Activated CD4-positive, alpha-beta T cell treated with anti-CD3 and anti-CD28 coated beads, Interleukin-2, amount 50 U/mL, for 1 hour (primary cell): ENCODE measurements around the gene EZR.
A peak's percentile ranks its signal among the peaks of the same experiment; 100 is the strongest.

Experiments used
- DNase-seq: peaks from one replicate; pipeline ENCODE4 v3.0.0-alpha.2; 2020

The EZR gene

DNA sequence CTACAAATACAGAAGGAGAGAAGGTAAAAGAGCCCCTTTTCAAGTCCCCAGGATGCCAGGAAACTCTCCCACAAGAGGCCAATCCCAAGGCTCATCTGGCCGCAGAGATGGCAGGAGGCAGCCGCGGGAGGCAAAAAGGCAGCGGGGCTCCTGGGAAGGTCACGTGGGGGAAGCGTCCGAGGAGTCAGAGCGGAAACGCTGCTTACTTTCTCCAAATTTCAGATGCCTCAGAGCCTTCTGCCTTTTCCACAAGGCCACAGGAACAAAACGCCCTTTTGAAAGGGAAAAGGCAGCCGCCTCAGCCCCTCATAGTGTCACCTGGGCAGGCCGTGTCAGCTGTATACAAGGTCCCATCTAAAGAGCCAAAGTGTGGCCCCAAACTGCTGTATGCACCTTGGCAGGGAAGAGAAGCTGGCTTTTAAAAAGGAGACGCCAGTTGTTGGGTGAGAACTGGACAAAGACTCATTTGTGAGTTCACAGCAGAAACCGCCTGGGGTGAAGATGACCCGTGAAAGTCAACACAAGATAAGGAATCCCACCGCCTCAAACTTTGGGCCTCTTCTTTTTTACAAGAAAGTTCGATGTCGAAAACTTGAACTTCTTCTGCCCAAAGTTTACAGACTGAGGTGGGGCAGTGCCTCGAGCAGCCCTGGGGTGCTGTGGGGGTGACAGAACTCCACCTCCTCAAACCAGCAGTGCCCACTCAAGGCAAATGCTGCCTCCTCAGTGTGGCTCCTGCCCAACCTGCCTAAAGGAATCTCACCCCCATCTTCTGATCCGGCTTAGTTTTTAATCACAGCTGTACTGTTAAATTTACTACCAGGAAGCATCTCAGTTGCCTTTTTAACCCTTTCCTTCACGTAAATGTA, 45.4 kb downstream of the EZR start:
- DNase-seq: no peak

DNA sequence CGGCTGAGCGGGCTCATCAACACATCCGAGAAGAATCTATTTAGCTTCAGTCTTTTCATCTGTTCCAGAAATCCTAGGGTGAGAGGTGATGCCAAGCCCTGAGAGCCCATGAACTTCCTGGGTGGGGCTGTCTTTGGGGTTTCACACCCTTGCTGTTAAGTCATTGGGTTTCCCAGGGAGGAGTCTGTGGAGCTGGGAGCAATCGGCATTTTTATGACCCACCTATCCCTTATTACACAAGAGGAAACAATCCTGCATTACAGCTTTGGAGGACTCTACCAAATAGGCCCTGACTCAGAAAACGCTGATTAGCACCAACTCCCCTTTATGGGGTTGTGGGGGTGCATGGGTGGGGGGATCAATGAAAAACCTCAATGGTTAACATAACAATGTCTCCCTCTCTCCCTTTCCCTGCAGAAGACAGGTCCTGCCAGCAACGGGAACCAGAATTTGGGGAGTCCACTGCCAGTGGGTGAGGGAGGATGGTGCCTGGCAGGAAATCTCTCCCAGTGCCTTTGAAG, 46.3 kb downstream of the EZR start:
- no peak for DNase-seq

DNA sequence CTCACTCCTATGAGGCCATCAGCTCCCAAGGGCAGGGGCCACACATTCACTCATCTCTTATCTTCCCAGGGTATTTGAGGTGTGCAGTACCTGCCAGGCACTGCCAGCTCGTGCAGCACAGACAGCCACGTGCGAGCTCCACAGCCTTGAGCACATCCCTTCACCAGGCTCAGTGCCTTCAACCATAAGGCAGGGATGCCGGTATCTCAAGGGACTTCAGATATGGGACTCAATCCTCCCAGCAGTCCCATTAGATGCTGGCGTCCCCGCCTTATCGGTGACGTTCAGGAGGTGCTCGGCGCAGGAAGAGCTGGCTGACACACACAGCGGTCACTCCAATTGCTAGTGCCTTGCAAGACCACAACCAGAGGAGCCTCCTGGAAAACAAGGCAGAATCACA, 47.0 kb downstream of the EZR start:
- DNase-seq: no peak

DNA sequence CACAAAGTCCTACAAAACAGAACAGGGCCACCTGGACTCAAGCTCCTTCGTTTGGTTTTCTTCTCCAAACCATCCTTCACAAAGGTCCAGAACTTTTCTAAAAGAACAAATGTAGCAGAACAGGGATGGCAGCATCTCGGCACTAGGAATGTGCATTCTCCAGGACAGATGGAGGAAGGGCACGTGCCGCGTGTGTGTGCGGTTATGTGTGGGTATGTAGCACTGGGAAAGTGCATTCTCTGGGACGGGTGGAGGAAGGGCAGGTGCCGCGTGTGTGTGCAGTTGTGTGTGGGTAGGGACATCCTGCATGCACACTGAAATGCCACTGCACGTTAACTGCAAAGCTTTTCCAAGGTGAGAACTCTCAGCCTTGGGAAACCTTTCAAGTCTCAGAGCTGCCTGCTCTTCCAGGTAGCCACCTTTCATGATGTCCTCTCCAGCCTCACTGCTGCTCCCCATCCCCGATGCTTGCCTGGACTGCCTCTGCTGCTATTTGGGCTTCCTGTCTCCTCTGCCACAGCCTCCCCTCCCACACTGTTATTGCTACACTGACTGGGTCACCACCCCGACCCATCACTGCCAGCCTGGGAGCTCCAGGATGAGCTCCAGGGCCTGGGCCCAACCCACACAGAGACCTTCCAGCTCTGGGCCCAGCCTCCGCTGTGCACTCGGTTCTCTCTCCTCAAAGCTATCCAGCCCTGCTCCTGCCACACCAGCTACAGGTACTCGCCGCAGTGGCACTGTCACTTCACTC, 47.6 kb downstream of the EZR start:
- no peak for DNase-seq

DNA sequence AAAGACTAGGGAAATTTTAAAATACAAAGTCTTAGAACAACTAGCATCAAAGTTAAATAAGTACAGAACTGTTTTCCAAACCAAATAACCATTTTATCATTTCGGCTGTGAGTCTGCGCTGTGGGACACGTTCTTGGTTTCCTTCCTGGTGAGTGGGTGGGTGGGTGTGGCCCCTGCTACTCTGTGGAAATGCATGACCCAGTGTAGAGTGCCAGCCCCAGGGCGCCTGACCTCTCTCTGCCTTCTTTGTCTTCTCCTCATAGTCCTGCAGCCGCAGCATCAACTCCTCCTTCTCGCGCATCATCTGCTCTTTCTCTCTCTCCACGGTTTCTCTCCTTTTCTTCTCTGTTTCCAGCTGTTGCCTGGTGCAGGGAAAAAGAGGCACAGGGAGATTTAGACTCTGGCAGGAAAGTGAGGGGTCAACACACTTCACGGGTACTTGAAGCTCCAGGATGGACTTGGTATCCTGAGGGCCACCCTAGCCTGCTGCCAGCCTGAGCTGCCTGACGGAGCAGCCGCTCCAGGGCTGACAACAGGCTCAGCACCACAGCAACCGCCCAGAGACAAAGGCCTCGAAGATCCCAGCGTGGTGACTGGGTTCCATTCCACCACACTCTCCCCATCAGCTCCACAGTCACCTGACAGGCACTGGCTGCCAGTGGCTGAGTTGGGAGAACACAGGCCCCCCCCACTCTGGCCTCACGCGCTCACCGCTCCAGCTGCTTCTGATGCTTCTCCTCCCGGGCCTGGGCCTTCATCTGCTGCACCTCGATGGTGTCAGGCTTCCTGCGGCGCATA, 48.4 kb downstream of the EZR start:
- no peak for DNase-seq

DNA sequence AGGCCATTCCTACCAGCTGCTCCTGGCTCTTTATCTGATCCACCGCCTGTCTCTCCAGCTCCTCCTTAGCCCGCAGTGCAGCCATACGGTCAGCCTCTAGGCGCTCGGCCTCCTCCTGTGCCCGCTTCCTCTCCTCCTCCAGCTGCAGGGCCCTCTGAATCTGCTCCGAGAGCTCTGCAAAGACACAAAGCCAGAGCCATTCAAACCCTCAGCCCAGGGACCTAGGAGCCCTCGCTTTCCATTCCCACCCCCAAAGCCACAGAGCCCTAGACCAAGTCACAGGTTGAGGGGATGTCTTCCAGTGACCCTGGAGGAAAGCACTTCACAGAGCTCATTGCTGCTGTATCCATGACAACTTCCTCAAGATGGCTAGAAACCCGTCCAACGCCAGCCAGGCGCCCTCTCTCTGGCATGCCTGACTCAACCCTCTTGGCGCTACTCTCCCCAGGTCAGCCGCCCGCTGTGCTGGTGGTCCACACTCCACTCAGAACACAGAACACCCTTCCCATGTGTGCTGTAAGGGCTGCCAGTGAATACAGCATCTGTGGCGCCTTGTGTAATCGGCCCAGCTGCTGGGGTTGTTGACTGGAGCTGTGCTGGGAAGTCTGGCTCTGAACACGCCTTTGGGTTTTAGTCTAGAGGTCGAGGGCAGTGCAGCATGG, 49.3 kb downstream of the EZR start:
- no peak for DNase-seq

DNA sequence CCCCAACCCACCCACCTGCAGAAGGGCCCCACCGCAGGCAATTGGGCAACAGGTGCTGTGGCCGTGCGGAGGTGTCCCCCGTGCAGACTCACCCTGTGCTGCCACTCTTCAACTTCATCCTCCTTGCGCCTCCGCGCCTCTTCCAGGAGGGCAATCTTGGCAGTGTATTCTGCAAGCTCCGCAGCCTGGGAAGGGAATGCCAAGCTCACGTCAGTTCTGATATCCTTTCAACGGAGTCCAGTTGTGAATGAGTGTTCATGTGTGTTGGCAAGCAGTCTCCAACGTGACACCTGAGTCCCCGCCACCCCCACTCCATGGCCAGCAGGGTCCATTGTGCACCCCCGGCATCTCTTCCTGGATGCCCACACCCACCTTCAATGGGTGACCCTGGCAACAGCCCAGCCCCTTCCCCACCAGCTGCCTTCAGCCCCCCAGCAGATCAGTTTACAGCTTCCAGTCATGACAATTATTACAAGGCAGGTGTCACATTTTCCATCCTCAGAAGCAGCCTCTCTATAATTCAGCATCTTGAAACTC, 49.9 kb downstream of the EZR start:
- no peak for DNase-seq

DNA sequence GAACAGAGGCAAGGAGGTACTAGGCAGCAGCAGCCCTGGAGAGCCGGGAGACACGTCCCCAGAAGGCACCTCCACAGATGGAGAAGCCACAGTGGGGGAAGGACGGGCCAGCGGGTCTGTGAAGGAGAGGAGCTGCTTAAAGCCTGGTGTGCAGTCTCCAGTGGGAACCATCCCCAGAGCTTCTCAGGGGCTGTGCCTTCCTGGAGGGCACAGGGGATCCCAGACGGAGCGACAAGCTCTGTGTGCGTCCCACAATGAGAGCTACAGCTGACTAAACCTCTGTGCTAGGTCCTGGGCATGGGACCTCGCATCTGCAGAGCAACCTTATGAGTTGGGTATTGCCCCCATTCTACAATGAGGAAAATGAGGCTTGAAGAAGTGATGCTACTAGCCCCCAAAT, 50.7 kb downstream of the EZR start:
- DNase-seq: no peak

DNA sequence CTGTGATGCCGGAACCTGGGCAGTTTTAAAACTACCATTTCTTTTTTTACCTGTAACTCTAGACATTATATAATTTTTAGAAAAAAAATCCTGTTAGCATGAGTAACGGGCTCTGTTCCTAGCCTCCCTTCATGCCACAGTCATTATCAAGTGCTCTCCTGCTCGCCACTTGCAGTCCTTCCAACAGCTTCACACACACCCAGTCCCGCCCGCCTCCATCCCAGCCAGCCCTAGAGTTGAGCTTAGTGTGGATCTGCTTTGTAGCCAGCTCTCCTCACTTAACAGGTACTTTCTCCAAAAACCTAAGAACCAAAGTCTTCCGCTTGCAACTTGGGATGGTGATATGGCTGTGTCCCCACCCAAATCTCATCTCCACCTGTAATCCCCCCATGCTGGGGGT, 51.5 kb downstream of the EZR start:
- DNase-seq: no peak

- DNase-seq: no peak
Observed at GRCh38 chr6:158766621-158767455, 52.3 kb downstream of the EZR start.

- DNase-seq: peak; percentile 26
Observed at GRCh38 chr6:158765499-158766068, 53.6 kb downstream of the EZR start.

- DNase-seq: peak; percentile 41
Observed at GRCh38 chr6:158764926-158765325, 54.2 kb downstream of the EZR start.

DNA sequence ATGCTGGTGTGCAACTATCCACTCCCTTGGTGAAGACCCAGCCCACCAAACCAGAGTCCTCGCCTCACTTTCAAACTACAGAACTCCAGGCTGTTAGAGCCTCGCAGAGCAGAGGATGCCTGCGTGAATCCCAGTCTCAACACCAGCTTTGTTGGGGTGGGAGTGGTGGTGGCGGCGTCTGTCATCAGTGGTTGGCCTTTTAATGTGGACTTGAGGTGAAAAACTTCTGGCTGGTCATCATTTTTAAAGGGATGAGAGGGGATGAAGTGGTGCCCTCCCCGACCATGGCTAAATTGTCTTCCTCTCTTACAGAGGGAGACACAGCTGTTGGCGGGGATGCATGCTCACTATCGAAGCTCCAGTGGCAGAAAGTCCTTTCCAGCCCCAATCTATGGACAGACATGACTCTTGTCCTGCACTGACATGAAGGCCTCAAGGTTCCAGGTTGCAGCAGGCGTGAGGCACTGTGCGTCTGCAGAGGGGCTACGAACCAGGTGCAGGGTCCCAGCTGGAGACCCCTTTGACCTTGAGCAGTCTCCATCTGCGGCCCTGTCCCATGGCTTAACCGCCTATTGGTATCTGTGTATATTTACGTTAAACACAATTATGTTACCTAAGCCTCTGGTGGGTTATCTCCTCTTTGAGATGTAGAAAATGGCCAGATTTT, 54.9 kb downstream of the EZR start:
- peak; percentile 35 for DNase-seq

- DNase-seq: peak; percentile 24
Observed at GRCh38 chr6:158763434-158764182, 55.6 kb downstream of the EZR start.

- peak; percentile 33 for DNase-seq
Observed at GRCh38 chr6:158762787-158763433, 56.3 kb downstream of the EZR start.

- DNase-seq: no peak
Observed at GRCh38 chr6:158761746-158762145, 57.4 kb downstream of the EZR start.

DNA sequence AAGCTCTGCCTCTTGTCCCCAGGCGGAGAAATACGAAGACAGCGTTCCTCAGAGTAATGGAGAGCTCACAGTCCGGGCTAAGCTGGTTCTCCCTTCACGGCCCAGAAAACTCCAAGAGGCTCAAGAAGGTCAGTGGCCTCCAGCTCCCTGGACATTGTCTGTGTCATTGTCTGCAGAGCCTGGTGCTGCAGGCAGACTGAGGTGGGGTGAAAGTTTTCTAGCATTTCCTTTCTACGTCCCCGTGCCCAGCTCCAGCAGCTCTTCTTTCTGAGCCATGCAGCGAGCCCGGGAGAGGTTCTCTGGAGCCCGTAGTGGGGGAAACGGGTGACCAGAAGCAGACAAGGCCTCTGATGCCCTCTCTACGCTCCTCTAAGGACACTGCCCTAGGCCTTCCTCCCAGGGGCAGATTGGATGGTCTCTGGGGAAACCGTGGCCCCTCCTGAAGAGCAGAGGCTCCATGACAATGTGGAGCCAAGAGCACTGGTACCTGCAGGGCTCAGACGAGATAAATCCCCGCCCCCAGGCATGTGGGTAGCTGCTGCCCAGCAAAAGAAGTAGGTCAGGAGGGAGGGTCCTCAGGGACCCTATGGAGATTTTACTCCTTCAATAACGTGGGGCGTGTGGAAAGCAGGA, 58.4 kb downstream of the EZR start:
- DNase-seq: no peak

DNA sequence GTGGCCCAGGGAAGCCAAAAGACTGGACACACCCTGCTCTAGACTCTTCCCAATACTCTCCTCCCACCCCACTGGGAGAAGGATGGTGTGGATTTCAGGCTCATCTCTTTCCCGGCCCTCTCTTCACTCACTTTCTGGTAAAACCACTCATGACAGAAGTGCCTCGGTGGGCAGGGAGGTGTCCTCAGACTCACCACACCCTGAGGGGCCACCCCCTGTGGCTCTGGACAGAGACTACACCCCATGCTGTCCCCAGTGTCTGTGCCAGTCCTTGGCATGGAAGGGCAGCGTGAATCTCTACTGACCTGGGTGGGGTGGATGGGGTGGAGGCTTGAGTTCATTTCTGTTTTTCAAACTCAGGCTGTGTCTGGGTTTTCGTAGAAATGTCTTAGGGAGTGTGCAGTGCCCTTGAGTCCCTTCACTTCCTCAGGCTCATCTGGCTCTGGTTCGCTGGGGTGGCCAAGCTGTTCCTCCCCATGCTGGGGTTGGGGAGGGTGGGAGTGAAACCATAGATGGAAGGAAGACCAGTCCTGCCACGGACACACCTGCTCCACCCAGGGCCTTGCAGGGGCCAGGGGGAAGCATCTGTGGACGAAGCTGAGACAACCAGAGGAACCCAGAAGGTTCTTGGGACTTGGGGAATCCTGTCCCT, 59.1 kb downstream of the EZR start:
- no peak for DNase-seq
